Measurements from ENCODE around the gene MIOX. TPM values are rescaled to one million over a fixed set of nuclear protein-coding genes. Genes with fewer than 3 reads are reported as not detected.

The MIOX gene
- total and polyA plus RNA-seq, 10 of the 15 experiments (the other 5 are each of a cell fraction or from before 2014, with no cell fraction given), result 0.10 to 0.31 TPM; not detected in 8

GRCh38 chr22:50440544-50441249, 46.0 kb upstream of the MIOX start:
- POLR2A ChIA-PET, result interaction anchor here (0.5 kb wide), 1 partner anchor 75 kb away, joined by 6 read pairs; no protein-coding TSS in a partner anchor
- no peaks in the 10 kb centered on the region for H3K9me3 ChIP-seq (replicated peaks; ENCODE audit: control insufficient read depth, insufficient read depth, low read length)
- DNase-seq (ENCODE audit: low read depth, low spot score) (no peak), ATAC-seq (no peak), FAIRE-seq (no peak)
- no peak for TF ChIP-seq POLR2AphosphoS2 (IDR thresholded peaks at IDR 0.05; ENCODE audit: low read depth, low read length)
- TF ChIP-seq POLR2A (IDR thresholded peaks at IDR 0.05; ENCODE audit: low read depth, low read length), result peak; percentile 47; the same call in 1 of the 2 replicates
- CTCF ChIA-PET, result no interaction called here
- H3K9ac ChIP-seq (ENCODE audit: control insufficient read depth, insufficient read depth, low read length), result no peak overlapping the region
- H4K20me1 ChIP-seq (ENCODE audit: control insufficient read depth, insufficient read depth), result no peaks in the 10 kb centered on the region
- intact Hi-C loops (cut with micrococcal nuclease; ENCODE audit: unreplicated experiment), result no loop called here
- H3K4me2 ChIP-seq (ENCODE audit: control insufficient read depth, insufficient read depth), result no peak overlapping the region
- H2AFZ ChIP-seq (ENCODE audit: control insufficient read depth, low read depth, low read length), result no peak overlapping the region
- RAD21 ChIA-PET (ENCODE audit: unreplicated experiment), result no interaction called here
- H3K27me3 ChIP-seq (replicated peaks in 1 of 2; ENCODE audit: control insufficient read depth in 2 of 2, insufficient read depth in 2 of 2, low read length in 1 of 2), result no peaks in the 10 kb centered on the region
- H3K79me2 ChIP-seq (ENCODE audit: control insufficient read depth, insufficient read depth, low read length), result no peaks in the 10 kb centered on the region
- no peak overlapping the region for H3K4me3 ChIP-seq
- in situ Hi-C loops (cut with MboI), result no loop called here
- H3K36me3 ChIP-seq (ENCODE audit: control insufficient read depth in 2 of 2, insufficient read depth in 2 of 2, low read length in 1 of 2), result peaks cover 3 to 32% of the 10 kb centered on the region in 2 experiments; a peak in 3 of 4 replicates
- BruUV-seq (replicated peaks), result no TSS peak
- H3K4me1 ChIP-seq (ENCODE audit: control insufficient read depth, insufficient read depth, low read length), result no peaks in the 10 kb centered on the region
- H3K27ac ChIP-seq (ENCODE audit: control insufficient read depth, insufficient read depth), result no peak overlapping the region
- WGBS (ENCODE audit: insufficient coverage, insufficient replicate concordance, low lambda C conversion rate, missing lambda C conversion rate), result 82% methylated on average over 26 of the region's 26 CpGs
- SMC1A ChIA-PET (ENCODE audit: uncharacterized antibody, unreplicated experiment), result no interaction called here

- Histone ChIP-seq H3K4me3 (no peak overlapping the region), H3K4me1 (ENCODE audit: control insufficient read depth, insufficient read depth, low read length) (no peaks in the 10 kb centered on the region), H3K27me3 (replicated peaks in 1 of 2; ENCODE audit: control insufficient read depth in 2 of 2, insufficient read depth in 2 of 2, low read length in 1 of 2) (no peaks in the 10 kb centered on the region), H3K79me2 (ENCODE audit: control insufficient read depth, insufficient read depth, low read length) (no peaks in the 10 kb centered on the region), H4K20me1 (ENCODE audit: control insufficient read depth, insufficient read depth) (no peaks in the 10 kb centered on the region), H2AFZ (ENCODE audit: control insufficient read depth, low read depth, low read length) (no peak overlapping the region), H3K9ac (ENCODE audit: control insufficient read depth, insufficient read depth, low read length) (no peak overlapping the region), H3K27ac (ENCODE audit: control insufficient read depth, insufficient read depth) (no peak overlapping the region), H3K9me3 (replicated peaks; ENCODE audit: control insufficient read depth, insufficient read depth, low read length) (no peaks in the 10 kb centered on the region), H3K36me3 (ENCODE audit: control insufficient read depth in 2 of 2, insufficient read depth in 2 of 2, low read length in 1 of 2) (peaks cover 3 to 35% of the 10 kb centered on the region in 2 experiments; a peak in 3 of 4 replicates), H3K4me2 (ENCODE audit: control insufficient read depth, insufficient read depth) (no peak overlapping the region)
- ChIA-PET CTCF (no interaction called here), RAD21 (ENCODE audit: unreplicated experiment) (no interaction called here), POLR2A (no interaction called here), SMC1A (ENCODE audit: uncharacterized antibody, unreplicated experiment) (no interaction called here)
- FAIRE-seq, result no peak
- TF ChIP-seq HDAC2 (IDR thresholded peaks at IDR 0.05) (no peak), DPF2 (IDR thresholded peaks at IDR 0.05) (no peak), CHD2 (IDR thresholded peaks at IDR 0.05; ENCODE audit: borderline replicate concordance, low read depth, low read length) (no peak), ETV6 (conservative IDR thresholded peaks at IDR 0.05 in 1 of 2, IDR thresholded peaks at IDR 0.05 in 1 of 2; ENCODE audit: borderline replicate concordance in 1 of 2, low read depth in 1 of 2) (no peak), SMAD5 (IDR thresholded peaks at IDR 0.05; ENCODE audit: low read depth) (no peak), IKZF2 (IDR thresholded peaks at IDR 0.05) (no peak)
- TF ChIP-seq, protein P1, sequence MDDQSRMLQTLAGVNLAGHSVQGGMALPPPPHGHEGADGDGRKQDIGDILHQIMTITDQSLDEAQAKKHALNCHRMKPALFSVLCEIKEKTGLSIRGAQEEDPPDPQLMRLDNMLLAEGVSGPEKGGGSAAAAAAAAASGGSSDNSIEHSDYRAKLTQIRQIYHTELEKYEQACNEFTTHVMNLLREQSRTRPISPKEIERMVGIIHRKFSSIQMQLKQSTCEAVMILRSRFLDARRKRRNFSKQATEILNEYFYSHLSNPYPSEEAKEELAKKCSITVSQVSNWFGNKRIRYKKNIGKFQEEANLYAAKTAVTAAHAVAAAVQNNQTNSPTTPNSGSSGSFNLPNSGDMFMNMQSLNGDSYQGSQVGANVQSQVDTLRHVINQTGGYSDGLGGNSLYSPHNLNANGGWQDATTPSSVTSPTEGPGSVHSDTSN (IDR thresholded peaks at IDR 0.05; ENCODE audit: insufficient replicate concordance, low read depth, low read length), result no peak
- TF ChIP-seq, protein P2, sequence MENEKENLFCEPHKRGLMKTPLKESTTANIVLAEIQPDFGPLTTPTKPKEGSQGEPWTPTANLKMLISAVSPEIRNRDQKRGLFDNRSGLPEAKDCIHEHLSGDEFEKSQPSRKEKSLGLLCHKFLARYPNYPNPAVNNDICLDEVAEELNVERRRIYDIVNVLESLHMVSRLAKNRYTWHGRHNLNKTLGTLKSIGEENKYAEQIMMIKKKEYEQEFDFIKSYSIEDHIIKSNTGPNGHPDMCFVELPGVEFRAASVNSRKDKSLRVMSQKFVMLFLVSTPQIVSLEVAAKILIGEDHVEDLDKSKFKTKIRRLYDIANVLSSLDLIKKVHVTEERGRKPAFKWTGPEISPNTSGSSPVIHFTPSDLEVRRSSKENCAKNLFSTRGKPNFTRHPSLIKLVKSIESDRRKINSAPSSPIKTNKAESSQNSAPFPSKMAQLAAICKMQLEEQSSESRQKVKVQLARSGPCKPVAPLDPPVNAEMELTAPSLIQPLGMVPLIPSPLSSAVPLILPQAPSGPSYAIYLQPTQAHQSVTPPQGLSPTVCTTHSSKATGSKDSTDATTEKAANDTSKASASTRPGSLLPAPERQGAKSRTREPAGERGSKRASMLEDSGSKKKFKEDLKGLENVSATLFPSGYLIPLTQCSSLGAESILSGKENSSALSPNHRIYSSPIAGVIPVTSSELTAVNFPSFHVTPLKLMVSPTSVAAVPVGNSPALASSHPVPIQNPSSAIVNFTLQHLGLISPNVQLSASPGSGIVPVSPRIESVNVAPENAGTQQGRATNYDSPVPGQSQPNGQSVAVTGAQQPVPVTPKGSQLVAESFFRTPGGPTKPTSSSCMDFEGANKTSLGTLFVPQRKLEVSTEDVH (IDR thresholded peaks at IDR 0.05; ENCODE audit: low read depth, partially characterized antibody), result no peak
- 86% methylated on average over 17 of the region's 17 CpGs for WGBS (ENCODE audit: insufficient coverage, insufficient replicate concordance, low lambda C conversion rate, missing lambda C conversion rate)
- intact Hi-C loops (cut with micrococcal nuclease; ENCODE audit: unreplicated experiment), result no loop called here
- no peak for DNase-seq (ENCODE audit: low read depth, low spot score)
- BruUV-seq (replicated peaks), result no TSS peak
- in situ Hi-C loops (cut with MboI), result no loop called here
- no peak for ATAC-seq
Measured at GRCh38 chr22:50441428-50441993, 45.1 kb upstream of the MIOX start.
